DMS79 treated with DMSO at 0.1 percent for 48 hours (cell line): ENCODE measurements around the gene IPO11.

Source experiments
- DNase-seq: peaks from one replicate; lab custom pipeline; 2025; lab: John Stamatoyannopoulos, UW

IPO11 gene

GRCh38 chr5:62572918-62573514 lies 160.5 kb downstream of the IPO11 start:
- no peak for DNase-seq

GRCh38 chr5:62574599-62574998 lies 162.0 kb downstream of the IPO11 start:
- DNase-seq, result no peak

DNA sequence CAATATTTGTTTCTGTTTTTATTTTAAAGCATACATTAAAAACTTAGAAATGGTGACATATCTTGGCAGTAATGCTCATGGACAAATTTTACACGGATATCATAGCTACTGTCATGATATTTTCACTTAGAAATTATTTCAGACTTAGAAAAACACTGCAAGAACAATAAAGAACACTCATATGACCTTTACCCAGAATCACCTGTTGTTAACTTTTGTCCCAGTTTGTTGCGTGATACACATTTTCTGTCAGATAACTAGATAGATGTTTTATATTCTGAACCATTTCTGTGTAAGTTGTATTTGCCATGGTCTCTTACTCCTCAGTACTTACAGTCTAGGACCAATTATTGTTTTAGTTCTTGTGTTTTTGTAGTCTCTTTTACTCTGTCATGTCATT lies 162.5 kb downstream of the IPO11 start:
- DNase-seq, result no peak

- no peak for DNase-seq
Observed at GRCh38 chr5:62575489-62575888, 162.9 kb downstream of the IPO11 start.

DNA sequence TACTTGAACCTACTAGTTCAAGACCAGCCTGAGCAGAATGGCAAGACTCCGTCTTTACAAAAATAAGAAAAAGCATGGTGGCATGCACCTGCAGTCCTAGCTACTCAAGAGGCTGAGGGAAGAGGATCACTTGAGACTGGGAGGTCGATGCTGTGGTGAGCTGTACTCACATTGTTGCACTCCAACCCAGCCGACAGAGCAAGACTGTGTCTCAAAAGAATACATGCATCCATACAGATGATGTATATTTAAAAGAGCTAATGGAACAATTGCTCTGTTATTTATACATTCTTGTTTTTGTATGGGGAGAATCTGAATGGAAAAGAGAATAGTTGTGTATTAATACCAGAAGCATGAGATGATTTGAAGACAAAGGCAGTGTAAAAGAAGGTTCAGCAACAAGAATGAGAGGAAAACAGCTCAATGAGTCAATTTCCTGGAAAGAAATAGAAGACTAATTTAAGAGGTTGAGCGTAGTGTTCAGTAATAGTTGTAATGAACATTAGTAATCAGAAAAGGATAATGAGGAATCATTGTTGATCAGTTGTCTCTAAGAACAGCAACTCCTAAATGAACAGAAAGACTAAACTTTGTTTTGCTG lies 164.1 kb downstream of the IPO11 start:
- DNase-seq, result no peak

GRCh38 chr5:62577488-62577887 lies 164.9 kb downstream of the IPO11 start:
- DNase-seq, result no peak

DNA sequence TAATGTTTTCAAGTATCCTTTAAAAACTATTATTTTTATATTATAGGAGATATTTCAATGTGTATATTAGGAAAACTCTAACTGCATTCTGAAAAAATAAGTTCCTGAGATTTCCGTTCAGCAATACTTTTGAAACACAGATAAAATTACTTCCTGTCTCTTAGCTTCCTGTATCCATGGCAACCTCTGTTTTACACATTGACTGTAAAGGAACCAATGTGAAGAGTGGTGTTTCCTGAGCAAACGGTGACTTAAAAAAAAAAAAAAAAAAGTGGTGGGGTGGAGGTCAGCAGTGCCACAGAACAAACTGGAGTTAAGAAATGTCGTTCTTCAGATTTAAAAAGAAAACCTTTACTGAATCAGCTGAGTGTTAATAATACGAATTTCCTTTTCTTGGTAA lies 166.0 kb downstream of the IPO11 start, which contains the start of gene LRRC70:
TSS of gene LRRC70 (plus strand) at position 280 of the 400 bp plus-strand sequence. CDS start 620 bp downstream, outside the sequence.
- DNase-seq, result no peak

GRCh38 chr5:62579761-62580160 lies 167.2 kb downstream of the IPO11 start:
- DNase-seq, result no peak

DNA sequence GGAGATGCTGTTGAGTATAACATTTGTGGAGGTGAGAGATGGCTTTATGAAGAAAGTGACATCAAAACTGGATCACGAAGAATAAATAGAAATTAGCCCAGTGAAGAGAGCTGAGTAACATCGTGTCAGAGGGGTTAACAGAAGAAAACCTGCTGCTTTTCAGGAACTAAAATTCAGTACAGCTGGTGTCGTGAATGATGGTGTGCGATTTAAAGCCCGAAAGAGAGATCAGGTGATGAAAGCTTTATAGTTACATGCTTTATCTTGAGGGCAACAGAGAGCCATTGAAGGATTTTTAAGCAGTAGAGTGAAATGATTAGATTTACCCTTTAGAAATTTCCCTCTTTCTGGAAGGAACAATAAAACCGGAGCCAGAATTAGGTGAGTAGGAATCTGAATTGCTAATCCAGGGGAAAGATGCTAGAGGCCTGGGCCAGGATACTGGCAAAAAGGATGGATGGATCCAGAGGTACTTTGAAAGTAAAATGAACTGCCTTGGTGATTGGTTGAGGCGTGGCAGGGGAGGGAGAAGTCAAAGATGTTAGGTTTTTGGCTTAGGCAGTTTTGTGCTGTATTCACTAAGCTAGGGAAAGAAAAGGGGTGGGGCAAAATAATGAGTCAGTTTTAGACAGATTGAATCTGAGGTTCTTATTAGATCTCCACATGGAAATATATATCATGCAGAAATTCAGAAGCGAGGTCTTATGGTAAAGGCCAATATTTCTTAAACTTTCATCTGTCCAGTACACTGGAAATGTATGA lies 169.5 kb downstream of the IPO11 start:
- DNase-seq, result no peak

GRCh38 chr5:62584391-62584790 lies 171.8 kb downstream of the IPO11 start:
- DNase-seq, result no peak

GRCh38 chr5:62585306-62585705 lies 172.7 kb downstream of the IPO11 start:
- no peak for DNase-seq

GRCh38 chr5:62585751-62586150 lies 173.2 kb downstream of the IPO11 start:
- no peak for DNase-seq

GRCh38 chr5:62587737-62588136 lies 175.2 kb downstream of the IPO11 start:
- DNase-seq, result no peak

GRCh38 chr5:62588668-62589067 lies 176.1 kb downstream of the IPO11 start:
- no peak for DNase-seq

- no peak for DNase-seq
Observed at GRCh38 chr5:62589504-62589903, 176.9 kb downstream of the IPO11 start.

DNA sequence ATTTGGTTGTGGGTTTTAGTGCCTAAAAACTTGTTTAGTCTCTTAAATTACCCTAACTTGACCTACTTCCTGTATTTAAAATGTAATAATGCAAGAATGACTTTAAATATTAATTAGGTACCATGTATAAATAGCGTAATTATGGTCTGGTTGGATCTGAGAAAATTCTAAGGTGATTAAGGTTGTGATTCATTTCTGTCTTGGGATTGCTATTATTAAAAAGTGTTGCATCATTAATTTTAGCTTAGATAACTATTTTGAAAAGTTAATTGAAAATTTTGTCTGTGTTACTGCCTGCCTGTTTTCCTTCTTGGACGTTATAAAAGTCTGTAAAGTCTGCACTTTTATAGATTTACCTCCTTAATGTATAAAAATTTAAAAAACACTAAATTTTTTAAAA lies 177.8 kb downstream of the IPO11 start:
- no peak for DNase-seq

- DNase-seq, result no peak
Observed at GRCh38 chr5:62592558-62592957, 180.0 kb downstream of the IPO11 start.

- no peak for DNase-seq
Observed at GRCh38 chr5:62593331-62593730, 180.8 kb downstream of the IPO11 start.

DNA sequence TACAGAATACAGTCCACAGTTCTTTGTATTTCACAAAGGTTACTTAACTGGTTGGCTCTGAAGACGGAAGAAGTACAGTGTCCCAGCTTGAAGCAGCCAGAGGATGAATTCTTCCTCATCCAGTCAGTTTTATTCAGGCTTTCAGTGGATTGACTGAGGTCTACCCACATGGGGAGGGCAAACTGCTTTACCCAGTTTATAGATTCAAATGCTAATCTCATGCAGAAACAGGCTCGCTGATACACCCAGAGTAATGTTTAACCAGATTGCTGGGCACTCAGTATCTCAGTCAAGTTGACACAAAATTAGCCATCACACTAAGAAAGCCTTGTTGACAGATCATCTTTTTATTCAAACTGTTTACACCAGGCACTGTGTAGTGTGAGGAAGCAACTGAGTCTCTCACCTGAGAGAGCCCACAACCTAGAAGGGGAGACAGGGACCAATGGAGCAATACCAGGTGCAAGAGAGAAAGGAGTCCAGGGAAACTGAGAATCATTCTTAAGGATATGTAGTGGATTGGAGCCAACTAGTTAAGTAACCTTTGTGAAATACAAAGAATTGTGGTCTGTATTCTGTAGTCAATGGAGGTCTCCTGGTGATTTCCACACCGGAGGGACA lies 181.9 kb downstream of the IPO11 start:
- no peak for DNase-seq

- no peak for DNase-seq
Observed at GRCh38 chr5:62596096-62596495, 183.5 kb downstream of the IPO11 start.

GRCh38 chr5:62596691-62597090 lies 184.1 kb downstream of the IPO11 start:
- DNase-seq, result no peak

DNA sequence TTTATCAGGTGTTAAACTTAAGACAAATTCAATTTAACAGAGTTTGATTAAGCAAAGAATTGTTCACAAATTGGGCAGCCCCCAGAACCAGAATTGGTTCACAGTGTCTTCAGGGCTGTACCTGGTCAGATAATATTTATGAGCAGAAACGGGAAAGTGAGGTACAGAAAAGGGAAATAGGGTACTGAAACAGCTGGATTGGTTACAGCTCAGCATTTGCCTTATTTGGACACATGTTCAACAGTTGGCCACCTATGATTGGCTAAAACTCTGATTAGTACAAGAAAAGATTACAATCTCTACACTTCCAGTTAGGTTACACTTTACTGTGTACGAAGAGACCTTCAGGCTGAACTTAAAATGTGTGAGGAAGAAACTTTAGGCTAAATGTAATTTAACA lies 184.8 kb downstream of the IPO11 start:
- DNase-seq, result no peak
